ENCODE measurements around the gene RDH12.

- TF ChIP-seq CTCF (conservative IDR thresholded peaks at IDR 0.05) = no peak
- no peak for TF ChIP-seq EZH2 (IDR thresholded peaks at IDR 0.05; ENCODE audit: low read depth)
Measured at GRCh38 chr14:67722293-67722692, 20.6 kb downstream of the RDH12 start.

All from PC-9 (cell line).